Hepatocyte (in vitro differentiated cells): Measurements from ENCODE around the gene NUDT13. TPM values are rescaled to one million over a fixed set of nuclear protein-coding genes. Genes with fewer than 3 reads are reported as not detected.

Experiments
- DNase-seq: peaks from one replicate; pipeline ENCODE4 v3.0.0-alpha.2; 2016; ENCODE audit warnings: low spot score
- H2AFZ ChIP-seq: fragments of 200-600 bp; sonication (generic); 2 replicates; pipeline ENCODE4 v1.6.0; 2016; ENCODE audit warnings: antibody characterized with exemption, mild to moderate bottlenecking
- H3K27ac ChIP-seq: fragments of 200-600 bp; sonication (generic); 2 replicates; pipeline ENCODE4 v1.5.1; 2016; ENCODE audit warnings: mild to moderate bottlenecking
- H3K27me3 ChIP-seq: fragments of 200-600 bp; sonication (generic); 2 replicates; pipeline ENCODE4 v1.6.1; 2016
- H3K36me3 ChIP-seq: fragments of 200-600 bp; sonication (generic); replicated peaks from 2 replicates; pipeline ENCODE4 v1.5.1; 2016; ENCODE audit warnings: low read depth; ENCODE audit not compliant: insufficient read depth
- H3K4me1 ChIP-seq: fragments of 200-600 bp; sonication (generic); 2 replicates; pipeline ENCODE4 v1.5.1; 2016; ENCODE audit warnings: mild to moderate bottlenecking, moderate library complexity; ENCODE audit not compliant: insufficient read depth
- H3K4me2 ChIP-seq: fragments of 200-600 bp; sonication (generic); 2 replicates; pipeline ENCODE4 v1.6.0; 2016
- H3K4me3 ChIP-seq: fragments of 200-600 bp; sonication (generic); 2 replicates; pipeline ENCODE4 v1.5.1; 2016; ENCODE audit warnings: mild to moderate bottlenecking
- H3K79me2 ChIP-seq: fragments of 200-600 bp; sonication (generic); 2 replicates; pipeline ENCODE4 v1.6.0; 2017; ENCODE audit warnings: mild to moderate bottlenecking
- H3K9me2 ChIP-seq: fragments of 200-600 bp; sonication (generic); replicated peaks from 2 replicates; pipeline ENCODE4 v1.6.0; 2017; ENCODE audit warnings: mild to moderate bottlenecking; ENCODE audit not compliant: insufficient read depth
- H3K9me3 ChIP-seq: fragments of 200-600 bp; sonication (generic); 2 replicates; pipeline ENCODE4 v1.5.1; 2016; ENCODE audit warnings: low read depth, mild to moderate bottlenecking
- H4K20me1 ChIP-seq: fragments of 200-600 bp; sonication (generic); 2 replicates; pipeline ENCODE4 v1.6.0; 2016; ENCODE audit warnings: mild to moderate bottlenecking; ENCODE audit not compliant: insufficient read depth, poor library complexity, severe bottlenecking
- CTCF ChIP-seq: fragments of 200-600 bp; sonication (generic); IDR thresholded peaks from 2 replicates; pipeline ENCODE4 v1.5.1; 2016; ENCODE audit warnings: antibody characterized with exemption, mild to moderate bottlenecking; ENCODE audit not compliant: poor library complexity
- EZH2 ChIP-seq: fragments of 200-600 bp; sonication (generic); IDR thresholded peaks from 2 replicates; pipeline ENCODE4 v1.6.1; 2016; ENCODE audit warnings: antibody characterized with exemption, mild to moderate bottlenecking, borderline replicate concordance
- EZH2phosphoT487 ChIP-seq: fragments of 200-600 bp; sonication (generic); IDR thresholded peaks from one replicate; pipeline ENCODE4 v1.6.1; 2018; ENCODE audit warnings: antibody characterized with exemption, mild to moderate bottlenecking, low read depth, moderate library complexity; ENCODE audit not compliant: unreplicated experiment, severe bottlenecking
- WGBS: methylation state at CpG from one replicate; pipeline ENCODE4 v1.1.6; 2016; ENCODE audit warnings: low lambda C conversion rate; ENCODE audit errors: missing lambda C conversion rate; 5-methylcytosine and 5-hydroxymethylcytosine counted together
- polyA plus RNA-seq: library from polyadenylated mRNA; unstranded; fragments of >200 nt; fragmentation: Nextera tagmentation; extraction: Ambion mirVana; gene quantifications from 2 replicates; pipeline ENCODE4 v1.2.1, GENCODE V29; 2016
- total RNA-seq: library from RNA; depleted of rRNA; stranded (reverse); fragments of >200 nt; gene quantifications from 2 replicates; pipeline ENCODE4 v1.2.3, GENCODE V29; 2014

Gene NUDT13
- total and polyA plus RNA-seq, 2 experiments from 2014 or later = 2.1 to 3.4 TPM

- Histone ChIP-seq H4K20me1 (peaks cover 6% of the 10 kb centered on the region), H3K4me2 (no peak overlapping the region), H3K4me1 (no peaks in the 10 kb centered on the region), H3K4me3 (no peak overlapping the region), H3K9me3 (no peaks in the 10 kb centered on the region), H3K27me3 (no peaks in the 10 kb centered on the region), H2AFZ (no peak overlapping the region), H3K36me3 (peaks cover 6% of the 10 kb centered on the region), H3K9me2 (no peaks in the 10 kb centered on the region), H3K79me2 (peaks cover 31% of the 10 kb centered on the region), H3K27ac (no peak overlapping the region)
- 97% methylated on average over 3 of the region's 3 CpGs for WGBS
- no peak for TF ChIP-seq CTCF
- TF ChIP-seq EZH2 = no peak
- no peak for TF ChIP-seq EZH2phosphoT487
- DNase-seq = no peak
Observed at GRCh38 chr10:73156054-73156453, 45.8 kb downstream of the NUDT13 start.

GRCh38 chr10:73159038-73159648 lies 48.9 kb downstream of the NUDT13 start:
- Histone ChIP-seq H3K27me3 (no peaks in the 10 kb centered on the region), H3K27ac (no peak overlapping the region), H3K36me3 (no peaks in the 10 kb centered on the region), H3K4me3 (no peak overlapping the region), H3K4me2 (no peak overlapping the region), H3K79me2 (peaks cover 55% of the 10 kb centered on the region), H2AFZ (no peak overlapping the region), H3K9me3 (no peaks in the 10 kb centered on the region), H3K9me2 (no peaks in the 10 kb centered on the region), H4K20me1 (peaks cover 6% of the 10 kb centered on the region), H3K4me1 (no peaks in the 10 kb centered on the region)
- DNase-seq = peak; percentile 73
- WGBS = 7% methylated on average over 5 of the region's 5 CpGs
- no peak for TF ChIP-seq EZH2
- TF ChIP-seq CTCF = peak; percentile 73

- Histone ChIP-seq H4K20me1 (peaks cover 6% of the 10 kb centered on the region), H3K27me3 (no peaks in the 10 kb centered on the region), H3K9me3 (no peaks in the 10 kb centered on the region), H3K4me3 (no peak overlapping the region), H3K4me1 (no peaks in the 10 kb centered on the region), H3K4me2 (no peak overlapping the region), H3K27ac (no peak overlapping the region), H3K79me2 (peaks cover 75% of the 10 kb centered on the region), H2AFZ (no peak overlapping the region), H3K9me2 (no peaks in the 10 kb centered on the region), H3K36me3 (no peaks in the 10 kb centered on the region)
- TF ChIP-seq EZH2phosphoT487 (no peak), CTCF (no peak), EZH2 (no peak)
- WGBS = 100% methylated on average over 1 of the region's 1 CpG
- no peak for DNase-seq
Observed at GRCh38 chr10:73161079-73161478, 50.8 kb downstream of the NUDT13 start.
